ENCODE data around the gene DNAJB4. TPM values are rescaled to one million over a fixed set of nuclear protein-coding genes. Genes with fewer than 3 reads are reported as not detected.

The DNAJB4 gene
- total and polyA plus RNA-seq, 7 donors: 7.8 to 41.7 (median 29.6) TPM

GRCh38 chr1:78038071-78038470, 33.3 kb downstream of the DNAJB4 start:
- WGBS, 2 donors: 69 to 75% methylated on average over 2 of the region's 2 CpGs
- no peak for DNase-seq
- peaks cover 0 to 14% (median 4%) of the 10 kb centered on the region in 4 donors for H3K4me1 ChIP-seq
- intact Hi-C loops (cut with DNase I): no loop called here
- TF ChIP-seq EP300 (IDR thresholded peaks at IDR 0.05) (no peak), POLR2A (IDR thresholded peaks at IDR 0.05) (no peak), POLR2AphosphoS5 (IDR thresholded peaks at IDR 0.05) (no peak), CTCF (IDR thresholded peaks at IDR 0.05) (no peak)
- no peaks in the 10 kb centered on the region for H3K36me3 ChIP-seq
- H3K9me3 ChIP-seq: no peaks in the 10 kb centered on the region
- H3K4me3 ChIP-seq: no peak overlapping the region
- H3K27ac ChIP-seq: no peak overlapping the region
- no peaks in the 10 kb centered on the region for H3K27me3 ChIP-seq

- TF ChIP-seq POLR2A (IDR thresholded peaks at IDR 0.05) (no peak), POLR2AphosphoS5 (IDR thresholded peaks at IDR 0.05) (no peak), CTCF (IDR thresholded peaks at IDR 0.05) (no peak), EP300 (IDR thresholded peaks at IDR 0.05) (no peak)
- Histone ChIP-seq H3K27ac (no peak overlapping the region), H3K4me3 (no peak overlapping the region), H3K36me3 (no peaks in the 10 kb centered on the region), H3K27me3 (no peaks in the 10 kb centered on the region), H3K9me3 (no peaks in the 10 kb centered on the region), H3K4me1 (peaks cover 0 to 14% (median 4%) of the 10 kb centered on the region in 4 donors)
- intact Hi-C loops (cut with DNase I): no loop called here
- no peak for DNase-seq
Observed at GRCh38 chr1:78038491-78038939, 33.8 kb downstream of the DNAJB4 start.

- no peak for DNase-seq
- H3K36me3 ChIP-seq: no peaks in the 10 kb centered on the region
- no peak for TF ChIP-seq POLR2A (IDR thresholded peaks at IDR 0.05)
- no peak for TF ChIP-seq POLR2AphosphoS5 (IDR thresholded peaks at IDR 0.05)
- TF ChIP-seq EP300 (IDR thresholded peaks at IDR 0.05): no peak
- TF ChIP-seq CTCF (IDR thresholded peaks at IDR 0.05): no peak
- peaks cover 0 to 17% (median 6%) of the 10 kb centered on the region in 4 donors for H3K4me1 ChIP-seq
- 67 to 80% methylated on average over 3 of the region's 3 CpGs for WGBS, 2 donors
- intact Hi-C loops (cut with DNase I): no loop called here
- no peak overlapping the region for H3K4me3 ChIP-seq
- H3K27ac ChIP-seq: no peak overlapping the region
- no peaks in the 10 kb centered on the region for H3K9me3 ChIP-seq
- H3K27me3 ChIP-seq: peaks cover 0 to 12% (median under 1%) of the 10 kb centered on the region in 3 donors
Observed at GRCh38 chr1:78040484-78041089, 35.8 kb downstream of the DNAJB4 start.

GRCh38 chr1:78043436-78043835, 38.7 kb downstream of the DNAJB4 start:
- Histone ChIP-seq H3K27ac (peak overlapping the region in 1 of 4 donors; percentile 53), H3K9me3 (no peaks in the 10 kb centered on the region), H3K36me3 (no peaks in the 10 kb centered on the region), H3K4me3 (no peak overlapping the region), H3K27me3 (peaks cover 3 to 36% (median 12%) of the 10 kb centered on the region in 3 donors), H3K4me1 (peaks cover 0 to 21% (median 10%) of the 10 kb centered on the region in 4 donors)
- 81 to 82% methylated on average over 3 of the region's 3 CpGs for WGBS, 2 donors
- DNase-seq: no peak
- intact Hi-C loops (cut with DNase I): no loop called here
- no peak for TF ChIP-seq POLR2AphosphoS5 (IDR thresholded peaks at IDR 0.05)
- no peak for TF ChIP-seq CTCF (IDR thresholded peaks at IDR 0.05)
- no peak for TF ChIP-seq POLR2A (IDR thresholded peaks at IDR 0.05)
- TF ChIP-seq EP300 (IDR thresholded peaks at IDR 0.05): no peak
